B cell (primary cell): Measurements from ENCODE around the gene GLP2R.

ENCODE experiments used
- CTCF ChIP-seq: fragments of 200-600 bp; IDR thresholded peaks from one replicate; pipeline ENCODE4 v1.8.0; 2022; ENCODE audit warnings: antibody characterized with exemption, mild to moderate bottlenecking
- EZH2 ChIP-seq: IDR thresholded peaks from 2 replicates; pipeline ENCODE4 v1.6.1; 2012; ENCODE audit warnings: borderline replicate concordance, low read depth, mild to moderate bottlenecking, moderate library complexity, low read length; ENCODE audit not compliant: insufficient read depth, poor library complexity, severe bottlenecking

- TF ChIP-seq CTCF (no peak), EZH2 (no peak)
These were observed 96.5 kb downstream of the GLP2R start for GRCh38 chr17:9922012-9922848.
